ENCODE results near the gene SPATC1L. TPM values are rescaled to one million over a fixed set of nuclear protein-coding genes. Genes with fewer than 3 reads are reported as not detected.

The SPATC1L gene
- total RNA-seq, 1 donor from 2014 or later = 13.9 TPM

- intact Hi-C loops (cut with micrococcal nuclease) = no loop called here
- H3K4me1 Mint-ChIP-seq (ENCODE audit: low read depth) = no peaks in the 10 kb centered on the region
- no peaks in the 10 kb centered on the region for H3K27me3 Mint-ChIP-seq (ENCODE audit: low read depth)
- H3K9me3 Mint-ChIP-seq = no peaks in the 10 kb centered on the region
- H3K4me3 Mint-ChIP-seq (ENCODE audit: low read depth) = no peak overlapping the region
- no peaks in the 10 kb centered on the region for H3K36me3 Mint-ChIP-seq (ENCODE audit: low read depth)
- DNase-seq (ENCODE audit: low spot score) = no peak
- no peak overlapping the region for H3K27ac Mint-ChIP-seq
Observed at GRCh38 chr21:46119637-46120271, 64.5 kb downstream of the SPATC1L start.

GRCh38 chr21:46119144-46119636, 65.1 kb downstream of the SPATC1L start:
- Mint-ChIP-seq H3K36me3 (ENCODE audit: low read depth) (no peaks in the 10 kb centered on the region), H3K9me3 (no peaks in the 10 kb centered on the region), H3K27ac (no peak overlapping the region), H3K4me1 (ENCODE audit: low read depth) (no peaks in the 10 kb centered on the region), H3K27me3 (ENCODE audit: low read depth) (no peaks in the 10 kb centered on the region), H3K4me3 (ENCODE audit: low read depth) (no peak overlapping the region)
- no peak for DNase-seq (ENCODE audit: low spot score)
- intact Hi-C loops (cut with micrococcal nuclease) = no loop called here

GRCh38 chr21:46118316-46119143, 65.7 kb downstream of the SPATC1L start:
- no peak overlapping the region for H3K4me3 Mint-ChIP-seq (ENCODE audit: low read depth)
- DNase-seq (ENCODE audit: low spot score) = no peak
- H3K27ac Mint-ChIP-seq = no peak overlapping the region

GRCh38 chr21:46117586-46118315, 66.5 kb downstream of the SPATC1L start:
- Mint-ChIP-seq H3K4me1 (ENCODE audit: low read depth) (no peaks in the 10 kb centered on the region), H3K4me3 (ENCODE audit: low read depth) (no peak overlapping the region), H3K27ac (no peak overlapping the region), H3K27me3 (ENCODE audit: low read depth) (no peaks in the 10 kb centered on the region), H3K9me3 (no peaks in the 10 kb centered on the region), H3K36me3 (ENCODE audit: low read depth) (no peaks in the 10 kb centered on the region)
- no peak for DNase-seq (ENCODE audit: low spot score)
- intact Hi-C loops (cut with micrococcal nuclease) = no loop called here

More at GRCh38 chr21:46118316-46119143, 65.7 kb downstream of the SPATC1L start:
- Mint-ChIP-seq H3K9me3 (no peaks in the 10 kb centered on the region), H3K36me3 (ENCODE audit: low read depth) (no peaks in the 10 kb centered on the region), H3K4me1 (ENCODE audit: low read depth) (no peaks in the 10 kb centered on the region), H3K27me3 (ENCODE audit: low read depth) (no peaks in the 10 kb centered on the region)
- intact Hi-C loops (cut with micrococcal nuclease) = no loop called here

GRCh38 chr21:46116776-46117585, 67.3 kb downstream of the SPATC1L start:
- no peak for DNase-seq (ENCODE audit: low spot score)
- H3K36me3 Mint-ChIP-seq (ENCODE audit: low read depth) = no peaks in the 10 kb centered on the region
- H3K27me3 Mint-ChIP-seq (ENCODE audit: low read depth) = no peaks in the 10 kb centered on the region
- H3K4me3 Mint-ChIP-seq (ENCODE audit: low read depth) = no peak overlapping the region
- no peaks in the 10 kb centered on the region for H3K9me3 Mint-ChIP-seq
- intact Hi-C loops (cut with micrococcal nuclease) = no loop called here
- H3K4me1 Mint-ChIP-seq (ENCODE audit: low read depth) = no peaks in the 10 kb centered on the region
- H3K27ac Mint-ChIP-seq = no peak overlapping the region

GRCh38 chr21:46116189-46116775, 68.0 kb downstream of the SPATC1L start:
- no peak for DNase-seq (ENCODE audit: low spot score)
- no peak overlapping the region for H3K4me3 Mint-ChIP-seq (ENCODE audit: low read depth)
- no peaks in the 10 kb centered on the region for H3K4me1 Mint-ChIP-seq (ENCODE audit: low read depth)
- intact Hi-C loops (cut with micrococcal nuclease) = no loop called here
- no peaks in the 10 kb centered on the region for H3K27me3 Mint-ChIP-seq (ENCODE audit: low read depth)
- H3K36me3 Mint-ChIP-seq (ENCODE audit: low read depth) = no peaks in the 10 kb centered on the region
- no peak overlapping the region for H3K27ac Mint-ChIP-seq
- H3K9me3 Mint-ChIP-seq = no peaks in the 10 kb centered on the region

GRCh38 chr21:46115441-46116188, 68.6 kb downstream of the SPATC1L start:
- Mint-ChIP-seq H3K27me3 (ENCODE audit: low read depth) (no peaks in the 10 kb centered on the region), H3K27ac (no peak overlapping the region), H3K4me3 (ENCODE audit: low read depth) (no peak overlapping the region), H3K36me3 (ENCODE audit: low read depth) (no peaks in the 10 kb centered on the region), H3K4me1 (ENCODE audit: low read depth) (no peaks in the 10 kb centered on the region), H3K9me3 (no peaks in the 10 kb centered on the region)
- intact Hi-C loops (cut with micrococcal nuclease) = no loop called here
- DNase-seq (ENCODE audit: low spot score) = no peak

- no peaks in the 10 kb centered on the region for H3K27me3 Mint-ChIP-seq (ENCODE audit: low read depth)
- intact Hi-C loops (cut with micrococcal nuclease) = no loop called here
- H3K4me3 Mint-ChIP-seq (ENCODE audit: low read depth) = no peak overlapping the region
- H3K4me1 Mint-ChIP-seq (ENCODE audit: low read depth) = no peaks in the 10 kb centered on the region
- no peak for DNase-seq (ENCODE audit: low spot score)
- no peak overlapping the region for H3K27ac Mint-ChIP-seq
- no peaks in the 10 kb centered on the region for H3K36me3 Mint-ChIP-seq (ENCODE audit: low read depth)
- no peaks in the 10 kb centered on the region for H3K9me3 Mint-ChIP-seq
Observed at GRCh38 chr21:46114963-46115362, 69.3 kb downstream of the SPATC1L start.

GRCh38 chr21:46113497-46114176, 70.6 kb downstream of the SPATC1L start:
- H3K27ac Mint-ChIP-seq = no peak overlapping the region
- peaks cover 1% of the 10 kb centered on the region for H3K9me3 Mint-ChIP-seq
- H3K27me3 Mint-ChIP-seq (ENCODE audit: low read depth) = no peaks in the 10 kb centered on the region
- no peaks in the 10 kb centered on the region for H3K4me1 Mint-ChIP-seq (ENCODE audit: low read depth)
- H3K36me3 Mint-ChIP-seq (ENCODE audit: low read depth) = no peaks in the 10 kb centered on the region
- no peak for DNase-seq (ENCODE audit: low spot score)
- intact Hi-C loops (cut with micrococcal nuclease) = no loop called here
- H3K4me3 Mint-ChIP-seq (ENCODE audit: low read depth) = no peak overlapping the region

- Mint-ChIP-seq H3K36me3 (ENCODE audit: low read depth) (no peaks in the 10 kb centered on the region), H3K4me3 (ENCODE audit: low read depth) (no peak overlapping the region), H3K27ac (no peak overlapping the region), H3K9me3 (peaks cover 10% of the 10 kb centered on the region), H3K4me1 (ENCODE audit: low read depth) (no peaks in the 10 kb centered on the region), H3K27me3 (ENCODE audit: low read depth) (peaks cover under 1% of the 10 kb centered on the region)
- intact Hi-C loops (cut with micrococcal nuclease) = no loop called here
- peak; percentile 3 for DNase-seq (ENCODE audit: low spot score)
Observed at GRCh38 chr21:46112725-46113215, 71.5 kb downstream of the SPATC1L start.

Data from activated T-helper 2 cell treated with anti-CD3 and anti-CD28 coated beads, Interferon-gamma antibody, Interleukin-2, Interleukin-4, amounts not matched to agents 10 μg/mL and 5 μg/mL and 100 μg/mL, durations not matched to agents 14 hours and 24 hours and 36 hours (primary cell).